A549 (cell line): ENCODE data around the gene CSE1L. TPM values are rescaled to one million over a fixed set of nuclear protein-coding genes. Genes with fewer than 3 reads are reported as not detected.

Experiments used
- ATAC-seq, 2 experiments: fragments of 200-7000 bp in 1 of 2; fragments of >200 bp in 1 of 2; cut with Nextera tagmentation in 1 of 2; cut with Tn5 transposase in 1 of 2; 3 replicates each; pipeline versions ENCODE4 v1.8.0 to v1.9.1; 2018 to 2020; ENCODE audit warnings: mild to moderate bottlenecking in 1 of 2, moderate library complexity in 1 of 2
- CTCF ChIA-PET: fragments of 300-600 bp; sonication (Branson Sonifier 250); formaldehyde crosslinking; extraction: SDS; loops from one replicate; lab custom pipeline; 2021; ENCODE audit warnings: antibody characterized with exemption, inconsistent platforms; lab: Yijun Ruan, JAX
- POLR2A ChIA-PET: fragments of 350-600 bp; formaldehyde crosslinking; extraction: SDS; loops from one replicate; lab custom pipeline; 2021; ENCODE audit warnings: antibody characterized with exemption, inconsistent platforms; lab: Yijun Ruan, JAX
- DNase-seq, 2 experiments: peaks; one replicate each; pipeline versions ENCODE4 v3.0.0 to v3.0.0-alpha.2; 2011 to 2016; ENCODE audit warnings: low read depth in 1 of 2, low spot score in 1 of 2
- FAIRE-seq: peaks from 2 replicates; lab custom pipeline; 2011; peaks lifted over from hg19 to GRCh38; lab: Jason Lieb, UNC
- H3K27ac ChIP-seq, 2 experiments: fragments of >200 bp; sonication (Bioruptor Twin); formaldehyde crosslinking; 3 replicates each; pipeline ENCODE4 v1.5.1; 2016 to 2017
- H3K4me1 ChIP-seq: fragments of >200 bp; sonication (Bioruptor Twin); formaldehyde crosslinking; 3 replicates; pipeline ENCODE4 v1.6.1; 2016
- H3K4me2 ChIP-seq: fragments of >200 bp; sonication (Bioruptor Twin); formaldehyde crosslinking; 3 replicates; pipeline ENCODE4 v1.6.1; 2016
- H3K4me3 ChIP-seq: fragments of >200 bp; sonication (Bioruptor Twin); formaldehyde crosslinking; 3 replicates; pipeline ENCODE4 v1.5.1; 2016
- H3K9me3 ChIP-seq: fragments of >200 bp; sonication (Bioruptor Twin); formaldehyde crosslinking; 3 replicates; pipeline ENCODE4 v1.6.1; 2016
- CBX2 ChIP-seq: fragments of 200-600 bp; sonication (generic); IDR thresholded peaks from 2 replicates; pipeline ENCODE4 v1.6.1; 2016; ENCODE audit warnings: low read depth, mild to moderate bottlenecking, borderline replicate concordance
- CBX8 ChIP-seq: fragments of 200-600 bp; sonication (generic); IDR thresholded peaks from 2 replicates; pipeline ENCODE4 v1.6.1; 2016
- CEBPB ChIP-seq, 2 experiments: fragments of >200 bp in 1 of 2; sonication (Bioruptor Twin) in 1 of 2; formaldehyde crosslinking in 1 of 2; IDR thresholded peaks; 2 replicates each; pipeline ENCODE4 v1.6.1; 2012 to 2016
- CHD4 ChIP-seq: fragments of 200-600 bp; sonication (generic); IDR thresholded peaks from 2 replicates; pipeline ENCODE4 v1.6.1; 2016; ENCODE audit warnings: antibody characterized with exemption, mild to moderate bottlenecking, borderline replicate concordance
- EHMT2 ChIP-seq: fragments of 200-600 bp; sonication (generic); IDR thresholded peaks from 2 replicates; pipeline ENCODE4 v1.6.1; 2016; ENCODE audit warnings: antibody characterized with exemption, low read depth, mild to moderate bottlenecking, moderate library complexity
- EP300 ChIP-seq, 2 experiments: fragments of >200 bp; sonication (Bioruptor Twin); formaldehyde crosslinking; IDR thresholded peaks; 2 replicates in 1 of 2; 3 replicates in 1 of 2; pipeline ENCODE4 v1.6.1; 2016 to 2017
- FOSB ChIP-seq: fragments of 250-450 bp; sonication (Bioruptor Pico); IDR thresholded peaks from 2 replicates; pipeline ENCODE4 v1.5.0; 2020; ENCODE audit warnings: mild to moderate bottlenecking, moderate library complexity
- HDAC2 ChIP-seq: fragments of 200-600 bp; sonication (generic); IDR thresholded peaks from 2 replicates; pipeline ENCODE4 v1.6.1; 2016
- HEYL ChIP-seq: fragments of 250-450 bp; sonication (Bioruptor Pico); IDR thresholded peaks from 2 replicates; pipeline ENCODE4 v1.8.0; 2021; ENCODE audit warnings: mild to moderate bottlenecking, moderate library complexity
- HOXB13 ChIP-seq: fragments of 250-450 bp; sonication (Bioruptor Pico); IDR thresholded peaks from 2 replicates; pipeline ENCODE4 v1.5.0; 2020; ENCODE audit warnings: low read depth, mild to moderate bottlenecking, moderate library complexity
- HOXB5 ChIP-seq: fragments of 250-450 bp; sonication (Bioruptor Pico); IDR thresholded peaks from 2 replicates; pipeline ENCODE4 v1.5.0; 2020; ENCODE audit warnings: mild to moderate bottlenecking, moderate library complexity
- JUN ChIP-seq, 2 experiments: fragments of >200 bp; sonication (Bioruptor Twin); formaldehyde crosslinking; IDR thresholded peaks; 2 replicates in 1 of 2; 3 replicates in 1 of 2; pipeline ENCODE4 v1.6.1; 2016 to 2017
- KDM1A ChIP-seq: fragments of 200-600 bp; sonication (generic); IDR thresholded peaks from 2 replicates; pipeline ENCODE4 v1.6.1; 2016; ENCODE audit warnings: low read depth, mild to moderate bottlenecking
- SMC3 ChIP-seq: fragments of >200 bp; sonication (Bioruptor Twin); formaldehyde crosslinking; IDR thresholded peaks from 3 replicates; pipeline ENCODE4 v1.6.1; 2018; ENCODE audit warnings: inconsistent platforms
- ZNF302 ChIP-seq: fragments of 250-450 bp; sonication (Bioruptor Pico); IDR thresholded peaks from 2 replicates; pipeline ENCODE4 v1.9.0; 2021; ENCODE audit warnings: inconsistent platforms, mild to moderate bottlenecking, moderate library complexity
- WGBS: methylation state at CpG from one replicate; pipeline ENCODE4 v1.1.6; 2017; ENCODE audit errors: missing lambda C conversion rate; 5-methylcytosine and 5-hydroxymethylcytosine counted together
- polyA plus RNA-seq, 4 experiments: library from polyadenylated mRNA; depleted of rRNA in 3 of 4; stranded (reverse); fragments of >200 nt; fragmentation: RNase III in 1 of 4; extraction: RNeasy Plus Mini Kit Qiagen cat#74134 plus additional on column Dnase treatment in 1 of 4; gene quantifications; 2 replicates in 3 of 4; 3 replicates in 1 of 4; pipeline ENCODE4 v1.2.3, GENCODE V29; 2011 to 2017
- TF ChIP-seq, protein P1 (sequence below): fragments of >200 bp; sonication (Bioruptor Twin); formaldehyde crosslinking; IDR thresholded peaks from 3 replicates; pipeline ENCODE4 v1.5.1; 2016
- TF ChIP-seq, protein P2 (sequence below): IDR thresholded peaks from 2 replicates; pipeline ENCODE4 v1.6.1; 2012
- TF ChIP-seq, protein P3 (sequence below): fragments of 200-600 bp; sonication (generic); IDR thresholded peaks from 2 replicates; pipeline ENCODE4 v1.6.1; 2016; ENCODE audit warnings: antibody characterized with exemption, mild to moderate bottlenecking, moderate library complexity

The CSE1L gene
- polyA plus RNA-seq, 2 of the 4 experiments (the other 2 are of a cell fraction), result 116 to 125 TPM

DNA sequence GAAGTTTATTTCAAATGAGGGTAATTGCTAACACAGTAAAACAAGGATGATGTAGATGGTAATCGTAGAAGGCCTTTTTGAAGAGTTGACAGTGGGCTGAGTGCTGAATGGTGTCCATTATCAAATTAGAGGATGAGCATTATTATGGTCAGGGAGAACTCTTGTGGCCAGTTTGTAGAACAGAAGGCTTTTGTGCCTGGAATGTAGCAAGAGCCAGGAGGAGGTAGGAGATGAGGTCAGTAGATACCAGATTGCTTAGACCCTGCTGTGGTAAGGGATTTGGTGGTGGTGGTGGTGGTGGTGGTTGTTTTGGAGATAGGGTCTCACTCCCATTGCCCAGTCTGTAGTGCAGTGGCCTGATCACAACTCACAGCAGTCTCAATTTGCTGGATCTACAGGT lies 6.2 kb downstream of the CSE1L start:
- no peak overlapping the region for H3K27ac ChIP-seq
- 82% methylated on average over 1 of the region's 1 CpG for WGBS
- no peak overlapping the region for H3K4me3 ChIP-seq
- POLR2A ChIA-PET, result no interaction called here
- no peaks in the 10 kb centered on the region for H3K9me3 ChIP-seq
- peaks cover 28% of the 10 kb centered on the region for H3K4me1 ChIP-seq
- DNase-seq (peak in 1 of 2 experiments; percentile 10), FAIRE-seq (no peak), ATAC-seq (peak; percentile 38 to 56; a peak in 3 of 6 replicates)
- no peak overlapping the region for H3K4me2 ChIP-seq
- CTCF ChIA-PET, result no interaction called here
- TF ChIP-seq HOXB5 (CRISPR knock-in tag) (no peak), CEBPB (IDR thresholded peaks at IDR 0.05) (no peak), ZNF302 (CRISPR knock-in tag) (no peak)

DNA sequence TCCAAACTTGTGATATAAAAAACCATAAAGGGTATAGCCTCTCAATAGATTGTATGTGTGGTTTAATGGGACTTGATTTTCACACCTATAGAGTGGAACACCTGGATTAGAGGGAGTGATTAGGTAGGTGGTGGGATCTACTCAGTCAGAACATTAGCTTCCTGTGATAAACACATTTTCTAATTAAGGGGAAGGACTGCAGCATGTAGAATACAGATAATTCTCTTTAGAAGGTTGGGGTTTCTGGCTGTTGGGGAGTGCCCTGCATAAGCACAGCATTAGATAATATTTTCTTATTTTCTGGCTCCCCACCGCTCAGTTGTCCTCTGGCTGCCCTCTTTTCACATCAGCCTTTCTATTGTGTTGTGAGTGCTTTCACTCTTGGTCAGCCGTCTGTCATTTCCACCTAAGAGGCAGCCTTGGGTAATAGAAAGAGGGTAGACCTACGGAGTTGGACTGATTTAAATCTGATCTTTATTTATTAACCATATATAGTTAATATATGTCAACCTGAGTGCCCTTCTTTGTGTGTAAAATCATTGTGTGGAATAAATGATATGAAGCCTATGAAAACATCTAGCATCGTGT lies 8.0 kb downstream of the CSE1L start:
- Histone ChIP-seq H3K4me3 (no peak overlapping the region), H3K9me3 (no peaks in the 10 kb centered on the region), H3K27ac (no peak overlapping the region)
- no peak for DNase-seq
- ATAC-seq, result no peak
- FAIRE-seq, result no peak
- CTCF ChIA-PET, result interaction anchor here (0.7 kb wide), 1 partner anchor 163 kb away, joined by 4 read pairs; no protein-coding TSS in a partner anchor
- WGBS, result 81% methylated on average over 4 of the region's 4 CpGs
- POLR2A ChIA-PET, result no interaction called here
- TF ChIP-seq, protein P1, sequence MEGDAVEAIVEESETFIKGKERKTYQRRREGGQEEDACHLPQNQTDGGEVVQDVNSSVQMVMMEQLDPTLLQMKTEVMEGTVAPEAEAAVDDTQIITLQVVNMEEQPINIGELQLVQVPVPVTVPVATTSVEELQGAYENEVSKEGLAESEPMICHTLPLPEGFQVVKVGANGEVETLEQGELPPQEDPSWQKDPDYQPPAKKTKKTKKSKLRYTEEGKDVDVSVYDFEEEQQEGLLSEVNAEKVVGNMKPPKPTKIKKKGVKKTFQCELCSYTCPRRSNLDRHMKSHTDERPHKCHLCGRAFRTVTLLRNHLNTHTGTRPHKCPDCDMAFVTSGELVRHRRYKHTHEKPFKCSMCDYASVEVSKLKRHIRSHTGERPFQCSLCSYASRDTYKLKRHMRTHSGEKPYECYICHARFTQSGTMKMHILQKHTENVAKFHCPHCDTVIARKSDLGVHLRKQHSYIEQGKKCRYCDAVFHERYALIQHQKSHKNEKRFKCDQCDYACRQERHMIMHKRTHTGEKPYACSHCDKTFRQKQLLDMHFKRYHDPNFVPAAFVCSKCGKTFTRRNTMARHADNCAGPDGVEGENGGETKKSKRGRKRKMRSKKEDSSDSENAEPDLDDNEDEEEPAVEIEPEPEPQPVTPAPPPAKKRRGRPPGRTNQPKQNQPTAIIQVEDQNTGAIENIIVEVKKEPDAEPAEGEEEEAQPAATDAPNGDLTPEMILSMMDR, result no peak
- no peak for TF ChIP-seq HDAC2
- no peak for TF ChIP-seq CBX2
- TF ChIP-seq, protein P2, sequence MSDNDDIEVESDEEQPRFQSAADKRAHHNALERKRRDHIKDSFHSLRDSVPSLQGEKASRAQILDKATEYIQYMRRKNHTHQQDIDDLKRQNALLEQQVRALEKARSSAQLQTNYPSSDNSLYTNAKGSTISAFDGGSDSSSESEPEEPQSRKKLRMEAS, result no peak
- TF ChIP-seq EP300 (IDR thresholded peaks at IDR 0.05), result no peak
- no peak for TF ChIP-seq CBX8
- TF ChIP-seq, all 56 proteins: peak for 0
- H3K4me2 ChIP-seq, result no peak overlapping the region
- peaks cover 16% of the 10 kb centered on the region; the same call in 2 of the 3 replicates for H3K4me1 ChIP-seq

DNA sequence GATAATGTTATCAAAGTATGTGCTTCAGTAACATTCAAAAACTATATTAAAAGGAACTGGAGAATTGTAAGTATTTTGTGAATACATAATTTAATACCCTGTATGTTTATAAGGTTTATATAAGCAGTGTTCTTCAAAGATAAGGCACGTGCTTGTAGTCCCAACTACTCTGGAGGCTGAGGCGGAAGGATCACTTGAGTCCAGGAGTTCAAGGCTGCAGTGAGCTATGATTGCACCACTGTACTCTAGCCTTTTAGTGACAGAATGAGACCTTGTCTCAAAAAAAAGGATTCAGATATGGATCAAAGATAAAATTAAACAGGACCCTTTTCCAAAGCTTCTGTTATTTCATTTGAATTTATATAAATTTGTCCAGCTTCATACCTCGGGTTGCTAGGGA lies 17.2 kb downstream of the CSE1L start:
- FAIRE-seq, result no peak
- POLR2A ChIA-PET, result interaction anchor here (0.5 kb wide), 1 partner anchor 195 kb away, joined by 7 read pairs; no protein-coding TSS in a partner anchor
- DNase-seq, result no peak
- WGBS, result 90% methylated on average over 3 of the region's 3 CpGs
- CTCF ChIA-PET, result interaction anchor here (2.0 kb wide), 1 partner anchor 154 kb away, joined by 6 read pairs; no protein-coding TSS in a partner anchor
- TF ChIP-seq CHD4 (no peak), KDM1A (no peak), JUN (IDR thresholded peaks at IDR 0.05) (no peak), CBX8 (no peak), HEYL (CRISPR knock-in tag) (no peak), ZNF302 (CRISPR knock-in tag) (no peak), HOXB13 (CRISPR knock-in tag) (no peak), SMC3 (no peak), EHMT2 (no peak), FOSB (CRISPR knock-in tag) (no peak)
- TF ChIP-seq, protein P3, sequence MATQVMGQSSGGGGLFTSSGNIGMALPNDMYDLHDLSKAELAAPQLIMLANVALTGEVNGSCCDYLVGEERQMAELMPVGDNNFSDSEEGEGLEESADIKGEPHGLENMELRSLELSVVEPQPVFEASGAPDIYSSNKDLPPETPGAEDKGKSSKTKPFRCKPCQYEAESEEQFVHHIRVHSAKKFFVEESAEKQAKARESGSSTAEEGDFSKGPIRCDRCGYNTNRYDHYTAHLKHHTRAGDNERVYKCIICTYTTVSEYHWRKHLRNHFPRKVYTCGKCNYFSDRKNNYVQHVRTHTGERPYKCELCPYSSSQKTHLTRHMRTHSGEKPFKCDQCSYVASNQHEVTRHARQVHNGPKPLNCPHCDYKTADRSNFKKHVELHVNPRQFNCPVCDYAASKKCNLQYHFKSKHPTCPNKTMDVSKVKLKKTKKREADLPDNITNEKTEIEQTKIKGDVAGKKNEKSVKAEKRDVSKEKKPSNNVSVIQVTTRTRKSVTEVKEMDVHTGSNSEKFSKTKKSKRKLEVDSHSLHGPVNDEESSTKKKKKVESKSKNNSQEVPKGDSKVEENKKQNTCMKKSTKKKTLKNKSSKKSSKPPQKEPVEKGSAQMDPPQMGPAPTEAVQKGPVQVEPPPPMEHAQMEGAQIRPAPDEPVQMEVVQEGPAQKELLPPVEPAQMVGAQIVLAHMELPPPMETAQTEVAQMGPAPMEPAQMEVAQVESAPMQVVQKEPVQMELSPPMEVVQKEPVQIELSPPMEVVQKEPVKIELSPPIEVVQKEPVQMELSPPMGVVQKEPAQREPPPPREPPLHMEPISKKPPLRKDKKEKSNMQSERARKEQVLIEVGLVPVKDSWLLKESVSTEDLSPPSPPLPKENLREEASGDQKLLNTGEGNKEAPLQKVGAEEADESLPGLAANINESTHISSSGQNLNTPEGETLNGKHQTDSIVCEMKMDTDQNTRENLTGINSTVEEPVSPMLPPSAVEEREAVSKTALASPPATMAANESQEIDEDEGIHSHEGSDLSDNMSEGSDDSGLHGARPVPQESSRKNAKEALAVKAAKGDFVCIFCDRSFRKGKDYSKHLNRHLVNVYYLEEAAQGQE, result no peak
- TF ChIP-seq, protein P2, result no peak
- Histone ChIP-seq H3K9me3 (no peaks in the 10 kb centered on the region), H3K27ac (no peak overlapping the region), H3K4me2 (no peak overlapping the region), H3K4me3 (no peak overlapping the region), H3K4me1 (no peaks in the 10 kb centered on the region)
- no peak for ATAC-seq
